MCF 10A (cell line): ENCODE data around the gene IKZF3. TPM values are rescaled to one million over a fixed set of nuclear protein-coding genes. Genes with fewer than 3 reads are reported as not detected.

Experiments
- BruUV-seq: library from RNA; stranded (reverse); fragments of 400-500 nt; replicated peaks from 2 replicates; lab custom pipeline; 2021; lab: Mats Ljungman, UMichigan
- CTCF ChIA-PET: fragments of 300-600 bp; sonication (Branson Sonifier 250); formaldehyde crosslinking; extraction: SDS; loops from one replicate; lab custom pipeline; 2021; ENCODE audit warnings: antibody characterized with exemption, inconsistent platforms; lab: Yijun Ruan, JAX
- POLR2A ChIA-PET: fragments of 300-600, 350-650 bp; sonication (Branson Sonifier 250); formaldehyde crosslinking; extraction: SDS; loops from one replicate; lab custom pipeline; 2020; ENCODE audit warnings: antibody characterized with exemption, inconsistent platforms; lab: Yijun Ruan, JAX
- DNase-seq: peaks from one replicate; pipeline ENCODE4 v3.0.0-alpha.2; 2018; ENCODE audit not compliant: unreplicated experiment
- H3K27ac Mint-ChIP-seq: one replicate; pipeline ENCODE4 v1.8.0; 2022; ENCODE audit warnings: mild to moderate bottlenecking, low read depth, mixed read lengths; ENCODE audit not compliant: unreplicated experiment
- H3K27me3 Mint-ChIP-seq: one replicate; pipeline ENCODE4 v1.8.0; 2022; ENCODE audit warnings: mixed read lengths; ENCODE audit not compliant: insufficient read depth, unreplicated experiment
- H3K36me3 Mint-ChIP-seq: one replicate; pipeline ENCODE4 v1.8.0; 2022; ENCODE audit warnings: mild to moderate bottlenecking, moderate library complexity, mixed read lengths; ENCODE audit not compliant: insufficient read depth, unreplicated experiment
- H3K4me1 Mint-ChIP-seq: one replicate; pipeline ENCODE4 v1.8.0; 2022; ENCODE audit warnings: mixed read lengths; ENCODE audit not compliant: insufficient read depth, unreplicated experiment
- H3K4me3 Mint-ChIP-seq: one replicate; pipeline ENCODE4 v1.8.0; 2022; ENCODE audit warnings: mild to moderate bottlenecking, moderate library complexity, mixed read lengths; ENCODE audit not compliant: unreplicated experiment
- H3K9me3 Mint-ChIP-seq: one replicate; pipeline ENCODE4 v1.8.0; 2022; ENCODE audit warnings: mixed read lengths; ENCODE audit not compliant: unreplicated experiment
- intact Hi-C: fragments of 100-400 bp; cut with micrococcal nuclease; formaldehyde crosslinking; loops from 2 replicates; pipeline ENCODE4 v1.14.1; 2022
- total RNA-seq: library from RNA; stranded (reverse); gene quantifications from 2 replicates; pipeline ENCODE4 v1.2.3, GENCODE V29; 2022
- TF ChIP-seq, protein P1 (sequence below): fragments of 200-600 bp; IDR thresholded peaks from one replicate; pipeline ENCODE4 v1.8.0; 2022; ENCODE audit warnings: antibody characterized with exemption, mild to moderate bottlenecking; ENCODE audit not compliant: unreplicated experiment

Gene IKZF3
- total RNA-seq, 1 experiment from 2014 or later, result not detected

DNA sequence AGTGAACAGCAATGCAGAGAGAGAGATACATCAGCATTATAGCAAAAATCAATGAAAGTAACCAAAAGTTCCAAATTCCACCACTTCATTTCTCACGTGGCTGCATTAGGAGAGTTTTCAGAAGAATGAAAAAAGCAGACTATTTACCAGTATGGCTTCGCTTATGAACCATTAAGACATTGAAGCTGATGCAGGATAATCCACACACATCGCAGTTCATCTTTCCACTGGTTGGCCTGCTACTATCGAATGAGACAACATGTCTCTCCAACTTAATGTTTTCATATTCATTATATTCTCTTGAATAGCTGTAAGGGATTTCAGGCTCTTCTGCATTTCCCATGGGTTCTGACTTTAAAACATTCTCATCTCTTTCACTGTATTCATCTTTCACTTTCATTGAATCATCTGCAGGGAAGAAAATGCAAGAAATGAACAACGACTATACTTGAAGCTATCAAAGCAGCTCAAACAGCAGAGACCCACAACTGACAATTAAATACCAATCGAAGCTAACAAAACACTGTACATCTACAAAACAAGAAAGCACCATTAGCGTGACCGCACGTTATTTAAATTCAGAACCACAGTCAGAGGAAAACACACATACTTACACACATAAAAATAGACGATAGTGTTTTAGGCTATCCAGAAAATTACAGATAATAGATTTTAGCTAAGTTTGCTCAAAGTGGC is 71.4 kb downstream of the IKZF3 start:
- Mint-ChIP-seq H3K27ac (no peak overlapping the region), H3K4me3 (no peak overlapping the region), H3K9me3 (no peaks in the 10 kb centered on the region), H3K36me3 (no peaks in the 10 kb centered on the region), H3K4me1 (no peaks in the 10 kb centered on the region), H3K27me3 (peaks cover 88% of the 10 kb centered on the region)
- POLR2A ChIA-PET, result interaction anchor here (0.7 kb wide), 1 partner anchor 15 kb away, joined by 3 read pairs; no protein-coding TSS in a partner anchor
- TF ChIP-seq, protein P1, sequence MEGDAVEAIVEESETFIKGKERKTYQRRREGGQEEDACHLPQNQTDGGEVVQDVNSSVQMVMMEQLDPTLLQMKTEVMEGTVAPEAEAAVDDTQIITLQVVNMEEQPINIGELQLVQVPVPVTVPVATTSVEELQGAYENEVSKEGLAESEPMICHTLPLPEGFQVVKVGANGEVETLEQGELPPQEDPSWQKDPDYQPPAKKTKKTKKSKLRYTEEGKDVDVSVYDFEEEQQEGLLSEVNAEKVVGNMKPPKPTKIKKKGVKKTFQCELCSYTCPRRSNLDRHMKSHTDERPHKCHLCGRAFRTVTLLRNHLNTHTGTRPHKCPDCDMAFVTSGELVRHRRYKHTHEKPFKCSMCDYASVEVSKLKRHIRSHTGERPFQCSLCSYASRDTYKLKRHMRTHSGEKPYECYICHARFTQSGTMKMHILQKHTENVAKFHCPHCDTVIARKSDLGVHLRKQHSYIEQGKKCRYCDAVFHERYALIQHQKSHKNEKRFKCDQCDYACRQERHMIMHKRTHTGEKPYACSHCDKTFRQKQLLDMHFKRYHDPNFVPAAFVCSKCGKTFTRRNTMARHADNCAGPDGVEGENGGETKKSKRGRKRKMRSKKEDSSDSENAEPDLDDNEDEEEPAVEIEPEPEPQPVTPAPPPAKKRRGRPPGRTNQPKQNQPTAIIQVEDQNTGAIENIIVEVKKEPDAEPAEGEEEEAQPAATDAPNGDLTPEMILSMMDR, result no peak
- intact Hi-C loops, result no loop called here
- no TSS peak for BruUV-seq
- CTCF ChIA-PET, result interaction anchor here (0.6 kb wide), 1 partner anchor 195 kb away, joined by 3 read pairs; no protein-coding TSS in a partner anchor
- no peak for DNase-seq

DNA sequence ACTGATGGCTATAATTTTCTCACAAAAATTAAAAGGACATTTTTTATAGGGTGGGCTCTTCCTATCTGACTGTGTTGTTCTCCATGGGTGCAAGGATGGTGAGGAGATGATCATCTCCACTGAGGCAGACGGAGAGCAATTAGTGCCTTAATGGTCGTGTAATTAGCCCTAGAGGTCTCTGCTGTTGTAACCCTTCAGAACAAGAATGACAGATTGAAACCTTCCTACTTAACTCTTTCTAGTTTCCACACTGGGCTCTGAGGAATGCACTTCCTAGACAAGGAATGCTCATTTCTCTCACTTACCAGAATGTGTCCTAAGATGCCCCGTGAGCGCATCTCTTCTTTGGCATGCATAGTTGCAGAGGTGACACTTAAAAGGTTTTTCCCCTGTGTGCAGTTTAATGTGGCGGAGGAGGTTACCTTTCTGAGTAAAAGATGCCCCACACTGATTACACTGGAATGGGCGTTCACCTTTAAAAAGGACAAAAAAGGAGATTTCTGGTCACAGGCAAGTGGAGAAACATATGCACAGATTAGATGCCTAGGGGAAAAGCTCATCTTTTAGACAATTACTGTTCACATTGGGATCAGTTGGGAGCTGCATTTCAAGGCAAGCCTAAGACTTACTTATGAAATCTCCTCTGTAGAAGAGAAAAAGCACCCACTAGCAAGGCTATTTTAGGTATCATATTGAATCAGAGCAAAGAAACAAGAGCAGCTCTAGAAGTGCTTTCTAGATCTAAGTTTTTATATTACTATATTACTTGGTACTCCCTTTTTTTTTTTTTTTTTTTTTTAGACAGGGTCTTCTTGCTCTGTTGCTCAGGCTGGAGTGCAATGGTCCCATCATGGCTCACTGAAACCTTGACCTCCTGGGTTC is 72.8 kb downstream of the IKZF3 start:
- Mint-ChIP-seq H3K9me3 (no peaks in the 10 kb centered on the region), H3K36me3 (no peaks in the 10 kb centered on the region), H3K4me3 (no peak overlapping the region), H3K27me3 (peaks cover 88% of the 10 kb centered on the region), H3K4me1 (no peaks in the 10 kb centered on the region), H3K27ac (no peak overlapping the region)
- no TSS peak for BruUV-seq
- POLR2A ChIA-PET, result no interaction called here
- TF ChIP-seq, protein P1, result no peak
- CTCF ChIA-PET, result interaction anchor here (0.6 to 0.7 kb wide), 2 partner anchors 11 to 120 kb away, joined by 3 read pairs; no protein-coding TSS in a partner anchor
- intact Hi-C loops, result no loop called here
- DNase-seq, result no peak

DNA sequence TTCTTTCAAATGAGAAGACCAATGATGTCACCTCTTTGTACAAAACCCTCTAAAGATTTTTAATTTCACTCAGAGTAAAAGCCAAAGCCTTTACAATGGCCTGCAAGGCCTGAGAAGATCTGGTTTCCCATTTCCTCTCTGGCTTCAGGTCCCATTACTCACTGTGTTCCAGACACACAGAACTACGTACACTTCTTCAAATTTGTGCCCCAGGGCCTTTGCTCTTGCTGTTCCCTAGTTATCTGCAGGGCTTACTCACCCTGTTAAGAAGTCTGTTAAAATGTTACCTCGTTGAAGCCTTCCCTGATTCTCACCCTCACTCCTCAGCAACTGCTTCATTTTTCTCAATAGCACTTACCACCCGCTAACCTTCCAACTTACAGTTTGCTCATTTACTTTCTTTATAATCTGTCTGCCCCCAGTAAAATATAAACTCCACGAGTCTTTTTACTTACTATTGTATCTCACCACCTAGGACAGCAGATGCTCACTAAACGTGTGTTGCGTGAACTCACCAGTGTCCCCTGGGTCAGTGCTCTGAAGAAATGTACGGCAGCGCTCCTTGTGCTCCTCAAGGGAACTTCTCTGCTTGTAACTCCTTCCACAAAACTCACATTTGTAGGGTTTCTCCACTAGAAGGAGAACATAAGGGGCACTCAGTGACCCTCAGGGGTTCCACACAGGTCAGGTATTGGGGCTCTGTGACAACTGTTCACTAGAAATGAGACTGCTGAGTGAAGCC is 76.2 kb downstream of the IKZF3 start:
- BruUV-seq, result no TSS peak
- no peak overlapping the region for H3K4me3 Mint-ChIP-seq
- H3K36me3 Mint-ChIP-seq, result peaks cover 3% of the 10 kb centered on the region
- H3K9me3 Mint-ChIP-seq, result no peaks in the 10 kb centered on the region
- ChIA-PET CTCF (no interaction called here), POLR2A (no interaction called here)
- TF ChIP-seq, protein P1, result no peak
- no peak for DNase-seq
- H3K27me3 Mint-ChIP-seq, result peaks cover 96% of the 10 kb centered on the region
- H3K27ac Mint-ChIP-seq, result no peak overlapping the region
- H3K4me1 Mint-ChIP-seq, result no peaks in the 10 kb centered on the region
- intact Hi-C loops, result no loop called here
